Measurements from ENCODE around the gene RABGAP1L. TPM values are rescaled to one million over a fixed set of nuclear protein-coding genes. Genes with fewer than 3 reads are reported as not detected.
"Not testable (repeated sequence)": the region's sequence is repeated elsewhere in the genome, so short reads cannot be mapped to it uniquely, and the experiment has no call there.

Gene RABGAP1L
- total and polyA plus RNA-seq, 2 experiments from 2014 or later = 9.2 to 21.4 TPM

DNA sequence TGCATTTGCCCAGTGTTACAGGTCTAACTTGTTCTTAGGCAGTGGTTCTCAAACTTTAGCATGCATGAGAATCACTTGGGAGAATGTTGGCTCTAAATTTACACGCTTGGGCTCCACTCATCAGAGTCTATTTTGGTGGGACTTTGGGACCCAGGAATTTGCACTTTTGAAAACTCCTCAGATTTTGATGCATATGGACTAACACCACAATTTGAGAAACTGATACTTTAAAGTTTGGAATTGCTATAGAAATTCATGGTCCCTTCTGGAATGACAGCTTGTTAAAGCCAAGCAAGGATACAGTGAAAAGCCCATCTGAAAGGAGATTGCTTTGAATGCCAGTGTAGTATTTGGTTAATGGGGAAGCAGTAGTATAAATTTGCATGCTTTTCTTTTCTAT, 320.0 kb downstream of the RABGAP1L start:
- no peak for DNase-seq (ENCODE audit: low read depth in 1 of 2, low spot score in 1 of 2)
- Histone ChIP-seq H3K27me3 (no peaks in the 10 kb centered on the region), H3K27ac (no peak overlapping the region), H3K9me3 (ENCODE audit: low read depth) (no peaks in the 10 kb centered on the region), H3K4me3 (no peak overlapping the region), H3K4me1 (ENCODE audit: low read depth) (no peaks in the 10 kb centered on the region), H3K36me3 (no peaks in the 10 kb centered on the region)
- TF ChIP-seq, protein P1, sequence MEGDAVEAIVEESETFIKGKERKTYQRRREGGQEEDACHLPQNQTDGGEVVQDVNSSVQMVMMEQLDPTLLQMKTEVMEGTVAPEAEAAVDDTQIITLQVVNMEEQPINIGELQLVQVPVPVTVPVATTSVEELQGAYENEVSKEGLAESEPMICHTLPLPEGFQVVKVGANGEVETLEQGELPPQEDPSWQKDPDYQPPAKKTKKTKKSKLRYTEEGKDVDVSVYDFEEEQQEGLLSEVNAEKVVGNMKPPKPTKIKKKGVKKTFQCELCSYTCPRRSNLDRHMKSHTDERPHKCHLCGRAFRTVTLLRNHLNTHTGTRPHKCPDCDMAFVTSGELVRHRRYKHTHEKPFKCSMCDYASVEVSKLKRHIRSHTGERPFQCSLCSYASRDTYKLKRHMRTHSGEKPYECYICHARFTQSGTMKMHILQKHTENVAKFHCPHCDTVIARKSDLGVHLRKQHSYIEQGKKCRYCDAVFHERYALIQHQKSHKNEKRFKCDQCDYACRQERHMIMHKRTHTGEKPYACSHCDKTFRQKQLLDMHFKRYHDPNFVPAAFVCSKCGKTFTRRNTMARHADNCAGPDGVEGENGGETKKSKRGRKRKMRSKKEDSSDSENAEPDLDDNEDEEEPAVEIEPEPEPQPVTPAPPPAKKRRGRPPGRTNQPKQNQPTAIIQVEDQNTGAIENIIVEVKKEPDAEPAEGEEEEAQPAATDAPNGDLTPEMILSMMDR (IDR thresholded peaks at IDR 0.05; ENCODE audit: low read depth, low read length) = no peak

DNA sequence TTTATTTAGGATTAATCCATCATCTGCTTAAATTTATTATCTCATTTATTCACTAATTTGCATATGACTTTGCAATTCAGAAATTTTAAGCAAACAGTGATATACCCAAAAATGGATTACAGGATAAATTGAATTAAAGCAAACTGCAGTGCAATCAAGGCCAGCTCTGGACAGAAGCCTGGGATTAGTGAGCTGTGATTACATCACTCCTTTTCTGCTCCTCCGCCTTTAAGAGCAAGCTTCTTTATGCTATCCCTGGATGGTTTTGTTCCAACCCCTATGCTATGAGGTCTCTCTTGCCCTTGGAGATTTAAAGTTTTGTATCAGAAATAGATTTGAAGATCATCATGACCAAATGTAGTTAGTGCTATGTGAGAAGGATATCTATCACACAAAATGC, 321.0 kb downstream of the RABGAP1L start:
- Histone ChIP-seq H3K9me3 (ENCODE audit: low read depth) (no peaks in the 10 kb centered on the region), H3K36me3 (no peaks in the 10 kb centered on the region), H3K4me3 (no peak overlapping the region), H3K27ac (no peak overlapping the region), H3K4me1 (ENCODE audit: low read depth) (no peaks in the 10 kb centered on the region), H3K27me3 (no peaks in the 10 kb centered on the region)
- peak in 1 of 2 donors; percentile 7 for DNase-seq (ENCODE audit: low read depth in 1 of 2, low spot score in 1 of 2)
- TF ChIP-seq, protein P1 (IDR thresholded peaks at IDR 0.05; ENCODE audit: low read depth, low read length) = no peak

DNA sequence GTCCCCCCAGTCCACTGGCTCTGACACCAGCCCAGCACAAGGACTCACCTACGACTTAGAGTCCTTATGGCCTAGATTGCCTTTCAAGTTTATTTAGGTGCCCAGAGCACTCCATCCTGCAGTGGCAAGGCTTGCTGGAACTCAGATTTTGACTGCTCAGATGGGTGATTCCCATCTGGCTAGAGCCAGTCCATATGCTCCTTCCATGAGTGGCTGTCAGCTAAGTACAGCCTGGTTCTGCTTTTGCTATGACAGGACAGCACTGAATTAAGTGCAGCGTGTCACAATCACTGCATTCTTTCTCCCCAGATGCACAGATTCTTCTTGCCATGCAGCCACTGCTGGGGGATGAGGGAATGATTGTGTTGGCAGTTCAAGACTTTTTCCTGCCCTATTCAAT, 332.3 kb downstream of the RABGAP1L start:
- no peaks in the 10 kb centered on the region for H3K27me3 ChIP-seq
- H3K4me3 ChIP-seq = no peak overlapping the region
- H3K9me3 ChIP-seq (ENCODE audit: low read depth) = no peaks in the 10 kb centered on the region
- TF ChIP-seq, protein P1 (IDR thresholded peaks at IDR 0.05; ENCODE audit: low read depth, low read length) = no peak
- DNase-seq (ENCODE audit: low read depth in 1 of 2, low spot score in 1 of 2) = no peak
- H3K36me3 ChIP-seq = no peaks in the 10 kb centered on the region
- H3K4me1 ChIP-seq (ENCODE audit: low read depth) = no peaks in the 10 kb centered on the region
- no peak overlapping the region for H3K27ac ChIP-seq

DNA sequence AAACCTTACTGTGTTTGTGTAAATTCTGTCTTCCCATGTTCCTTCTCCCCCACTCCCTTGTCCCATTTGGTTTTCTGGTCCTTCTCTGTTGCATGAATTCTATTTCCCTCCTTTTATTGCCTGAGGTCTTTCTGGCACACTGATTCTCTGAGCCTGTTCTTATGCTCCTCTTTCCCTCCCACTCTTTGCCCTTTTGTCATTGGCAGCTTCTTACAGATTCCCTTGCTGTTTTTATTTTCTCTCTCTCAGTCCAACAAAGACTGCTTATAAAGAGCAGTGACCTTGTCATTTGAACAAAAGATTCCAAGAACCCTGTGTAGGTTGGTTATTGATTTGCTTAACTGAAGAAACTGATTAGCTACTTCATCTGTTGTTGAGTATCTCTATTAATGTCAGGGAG, 338.2 kb downstream of the RABGAP1L start:
- no peaks in the 10 kb centered on the region for H3K4me1 ChIP-seq (ENCODE audit: low read depth)
- H3K27me3 ChIP-seq = no peaks in the 10 kb centered on the region
- H3K36me3 ChIP-seq = no peaks in the 10 kb centered on the region
- no peak for DNase-seq (ENCODE audit: low read depth in 1 of 2, low spot score in 1 of 2)
- TF ChIP-seq, protein P1 (IDR thresholded peaks at IDR 0.05; ENCODE audit: low read depth, low read length) = no peak
- no peak overlapping the region for H3K4me3 ChIP-seq
- H3K27ac ChIP-seq = no peak overlapping the region
- H3K9me3 ChIP-seq (ENCODE audit: low read depth) = no peaks in the 10 kb centered on the region

DNA sequence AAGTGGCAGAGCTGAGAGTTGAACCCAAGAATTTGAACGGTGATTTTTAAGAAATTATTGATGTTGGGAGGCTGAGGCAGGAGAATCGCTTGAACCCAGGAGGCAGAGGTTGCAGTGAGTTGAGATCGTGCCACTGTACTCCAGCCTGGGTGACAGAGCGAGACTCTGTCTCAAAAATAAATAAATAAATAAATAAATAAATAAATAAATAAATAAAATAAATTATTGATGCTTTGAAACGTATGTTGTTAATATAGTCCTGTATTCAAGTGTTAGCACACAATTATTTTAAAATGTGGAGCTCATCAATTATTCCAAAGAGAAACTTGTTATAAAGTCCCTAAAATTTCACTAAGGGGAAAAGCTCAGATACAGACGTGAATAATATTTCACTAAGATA, 357.4 kb downstream of the RABGAP1L start:
- H3K4me1 ChIP-seq (ENCODE audit: low read depth); H3K9me3 ChIP-seq (ENCODE audit: low read depth); H3K36me3 ChIP-seq; H3K4me3 ChIP-seq; DNase-seq (ENCODE audit: low read depth in 1 of 2, low spot score in 1 of 2); H3K27me3 ChIP-seq; H3K27ac ChIP-seq: not testable (repeated sequence)

DNA sequence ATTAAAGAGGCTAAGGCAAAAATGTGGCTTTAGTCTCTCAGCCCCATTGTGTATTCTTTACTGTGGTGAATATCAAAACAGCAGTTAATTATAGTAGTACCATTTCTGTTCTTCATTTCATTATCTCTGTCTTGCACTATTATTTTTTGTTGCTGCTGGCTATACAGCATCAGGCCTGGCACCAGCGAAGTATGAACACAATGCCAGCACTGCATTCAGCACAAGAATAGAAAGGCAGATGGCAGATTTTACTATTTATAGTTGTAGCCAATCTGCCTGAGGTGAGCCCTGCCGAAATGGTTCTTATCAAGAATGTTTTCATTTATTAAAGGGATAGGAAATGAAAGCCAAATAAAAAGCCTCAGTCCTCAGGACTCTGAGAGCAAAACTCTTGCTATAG, 360.5 kb downstream of the RABGAP1L start:
- Histone ChIP-seq H3K27ac (no peak overlapping the region), H3K4me1 (ENCODE audit: low read depth) (no peaks in the 10 kb centered on the region), H3K36me3 (no peaks in the 10 kb centered on the region), H3K4me3 (no peak overlapping the region), H3K27me3 (no peaks in the 10 kb centered on the region), H3K9me3 (ENCODE audit: low read depth) (no peaks in the 10 kb centered on the region)
- TF ChIP-seq, protein P1 (IDR thresholded peaks at IDR 0.05; ENCODE audit: low read depth, low read length) = no peak
- DNase-seq (ENCODE audit: low read depth in 1 of 2, low spot score in 1 of 2) = no peak

Measured in cardiac muscle cell (in vitro differentiated cells and primary cell).